ENCODE results near the gene TTC34.

DNA sequence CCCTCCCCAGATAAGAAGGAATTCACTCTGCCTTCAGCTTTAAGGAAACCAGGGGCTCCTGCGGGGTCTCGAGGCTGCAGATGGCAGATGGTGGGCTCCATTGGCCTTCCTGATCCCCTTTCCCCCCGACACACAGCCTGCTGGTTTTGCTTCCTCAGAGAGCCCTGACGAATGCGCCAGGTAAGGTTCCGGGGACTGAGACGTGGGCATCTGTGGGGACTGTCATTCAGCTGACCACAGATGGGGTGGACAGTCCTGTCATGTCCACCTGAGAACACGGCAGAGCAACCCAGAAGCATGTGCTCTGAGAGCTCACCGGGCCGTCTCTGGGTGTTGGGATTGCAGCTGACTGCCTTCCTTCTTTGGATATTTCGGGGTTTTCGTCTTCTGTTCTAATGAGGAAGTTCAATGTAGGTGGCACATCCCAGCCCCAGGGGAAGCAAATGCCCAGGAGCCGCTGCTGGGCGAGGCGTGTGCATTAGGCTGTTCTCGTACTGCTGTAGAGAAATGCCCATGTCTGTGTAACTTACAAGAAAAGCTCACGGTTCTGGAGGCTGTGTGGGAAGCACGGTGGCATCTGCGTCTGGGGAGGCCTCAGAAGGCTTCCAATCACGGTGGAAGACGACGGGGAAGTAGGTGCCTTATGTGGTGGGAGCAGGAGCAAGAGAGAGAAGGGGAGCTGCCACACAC lies 22.6 kb upstream of the TTC34 start:
- TF ChIP-seq, protein P1, sequence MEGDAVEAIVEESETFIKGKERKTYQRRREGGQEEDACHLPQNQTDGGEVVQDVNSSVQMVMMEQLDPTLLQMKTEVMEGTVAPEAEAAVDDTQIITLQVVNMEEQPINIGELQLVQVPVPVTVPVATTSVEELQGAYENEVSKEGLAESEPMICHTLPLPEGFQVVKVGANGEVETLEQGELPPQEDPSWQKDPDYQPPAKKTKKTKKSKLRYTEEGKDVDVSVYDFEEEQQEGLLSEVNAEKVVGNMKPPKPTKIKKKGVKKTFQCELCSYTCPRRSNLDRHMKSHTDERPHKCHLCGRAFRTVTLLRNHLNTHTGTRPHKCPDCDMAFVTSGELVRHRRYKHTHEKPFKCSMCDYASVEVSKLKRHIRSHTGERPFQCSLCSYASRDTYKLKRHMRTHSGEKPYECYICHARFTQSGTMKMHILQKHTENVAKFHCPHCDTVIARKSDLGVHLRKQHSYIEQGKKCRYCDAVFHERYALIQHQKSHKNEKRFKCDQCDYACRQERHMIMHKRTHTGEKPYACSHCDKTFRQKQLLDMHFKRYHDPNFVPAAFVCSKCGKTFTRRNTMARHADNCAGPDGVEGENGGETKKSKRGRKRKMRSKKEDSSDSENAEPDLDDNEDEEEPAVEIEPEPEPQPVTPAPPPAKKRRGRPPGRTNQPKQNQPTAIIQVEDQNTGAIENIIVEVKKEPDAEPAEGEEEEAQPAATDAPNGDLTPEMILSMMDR (IDR thresholded peaks at IDR 0.05) = no peak
- no peak for TF ChIP-seq ZFX (IDR thresholded peaks at IDR 0.05; ENCODE audit: borderline replicate concordance)
